ENCODE results near the gene PROCA1. TPM values are rescaled to one million over a fixed set of nuclear protein-coding genes. Genes with fewer than 3 reads are reported as not detected.
"Not testable (repeated sequence)": the region's sequence is repeated elsewhere in the genome, so short reads cannot be mapped to it uniquely, and the experiment has no call there.

Gene PROCA1
- total and polyA plus RNA-seq, 2 donors from 2014 or later: 3.4 to 3.5 TPM

GRCh38 chr17:28725166-28725659 is 13.5 kb upstream of the PROCA1 start:
- DNase-seq (peak in 2 of 5 donors; percentile 14 to 63), FAIRE-seq (no peak)
- Histone ChIP-seq H3K4me3 (ENCODE audit: low read length in 3 of 3) (peak overlapping the region; percentile 36 to 66 (median 45)), H3K36me3 (ENCODE audit: control insufficient read depth in 2 of 3, insufficient read depth in 3 of 3, low read length in 3 of 3) (peaks cover 8 to 23% (median 16%) of the 10 kb centered on the region in 3 donors), H3K9me3 (ENCODE audit: control insufficient read depth in 2 of 3, insufficient read depth in 1 of 3, low read length in 3 of 3) (no peaks in the 10 kb centered on the region), H3K9ac (ENCODE audit: low read length in 3 of 3) (peak overlapping the region in 2 of 3 donors; percentile 67 to 68), H3K27ac (ENCODE audit: low read depth in 2 of 2, low read length in 2 of 2) (peak overlapping the region in 1 of 2 donors; percentile 67), H3K4me1 (ENCODE audit: control insufficient read depth in 2 of 3, insufficient read depth in 2 of 3, low read depth in 1 of 3, low read length in 3 of 3) (peaks cover 0 to 29% (median 8%) of the 10 kb centered on the region in 3 donors), H3K27me3 (ENCODE audit: control insufficient read depth, insufficient read depth, low read length) (no peaks in the 10 kb centered on the region)
- no peak for TF ChIP-seq CTCF (IDR thresholded peaks at IDR 0.05; ENCODE audit: borderline replicate concordance, extremely low read depth, insufficient read depth)
- intact Hi-C loops (cut with DNase I): no loop called here

GRCh38 chr17:28724500-28725165 is 12.9 kb upstream of the PROCA1 start:
- H3K4me1 ChIP-seq (ENCODE audit: control insufficient read depth in 2 of 3, insufficient read depth in 2 of 3, low read depth in 1 of 3, low read length in 3 of 3): peaks cover 0 to 29% (median 8%) of the 10 kb centered on the region in 3 donors
- FAIRE-seq: no peak
- no peaks in the 10 kb centered on the region for H3K27me3 ChIP-seq (ENCODE audit: control insufficient read depth, insufficient read depth, low read length)
- H3K4me3 ChIP-seq (ENCODE audit: low read length in 3 of 3): peak overlapping the region in 1 of 3 donors; percentile 36
- DNase-seq: no peak
- intact Hi-C loops (cut with DNase I): no loop called here
- H3K27ac ChIP-seq (ENCODE audit: low read depth in 2 of 2, low read length in 2 of 2): no peak overlapping the region
- H3K36me3 ChIP-seq (ENCODE audit: control insufficient read depth in 2 of 3, insufficient read depth in 3 of 3, low read length in 3 of 3): peaks cover 8 to 23% (median 16%) of the 10 kb centered on the region in 3 donors
- no peak overlapping the region for H3K9ac ChIP-seq (ENCODE audit: low read length in 3 of 3)
- no peaks in the 10 kb centered on the region for H3K9me3 ChIP-seq (ENCODE audit: control insufficient read depth in 2 of 3, insufficient read depth in 1 of 3, low read length in 3 of 3)
- no peak for TF ChIP-seq CTCF (IDR thresholded peaks at IDR 0.05; ENCODE audit: borderline replicate concordance, extremely low read depth, insufficient read depth)

DNA sequence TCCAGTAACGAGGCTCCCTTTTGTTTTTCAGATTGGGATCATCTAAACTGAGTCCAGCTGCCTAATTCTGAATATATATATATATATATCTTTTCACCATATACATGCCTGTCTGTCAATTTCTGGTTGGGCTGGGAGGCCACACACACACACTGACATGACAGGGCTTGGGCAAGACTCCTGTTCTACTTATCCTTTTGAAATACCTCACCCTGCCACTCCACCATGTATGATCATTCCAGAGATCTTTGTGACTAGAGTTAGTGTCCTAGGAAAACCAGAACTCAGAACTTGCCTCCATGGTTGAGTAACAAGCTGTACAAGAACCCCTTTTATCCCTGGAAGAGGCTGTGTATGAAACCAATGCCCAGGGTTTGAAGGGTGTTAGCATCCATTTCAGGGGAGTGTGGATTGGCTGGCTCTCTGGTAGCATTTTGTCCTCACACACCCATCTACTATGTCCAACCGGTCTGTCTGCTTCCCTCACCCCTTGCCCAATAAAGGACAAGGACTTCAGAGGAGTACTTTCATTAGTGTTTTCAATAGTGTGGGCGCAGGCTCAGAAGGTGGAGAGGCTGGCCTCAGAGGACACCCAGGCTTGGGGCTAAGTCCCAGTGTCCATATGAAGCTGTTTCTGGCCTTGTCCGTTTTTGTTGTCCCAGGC is 12.3 kb upstream of the PROCA1 start:
- H3K27ac ChIP-seq (ENCODE audit: low read depth in 2 of 2, low read length in 2 of 2); intact Hi-C loops (cut with DNase I); H3K4me3 ChIP-seq (ENCODE audit: low read length in 3 of 3); H3K9ac ChIP-seq (ENCODE audit: low read length in 3 of 3); FAIRE-seq; H3K27me3 ChIP-seq (ENCODE audit: control insufficient read depth, insufficient read depth, low read length); DNase-seq; H3K9me3 ChIP-seq (ENCODE audit: control insufficient read depth in 2 of 3, insufficient read depth in 1 of 3, low read length in 3 of 3): not testable (repeated sequence)
- Histone ChIP-seq H3K36me3 (ENCODE audit: control insufficient read depth in 2 of 3, insufficient read depth in 3 of 3, low read length in 3 of 3) (peaks cover 8 to 23% (median 16%) of the 10 kb centered on the region in 3 donors), H3K4me1 (ENCODE audit: control insufficient read depth in 2 of 3, insufficient read depth in 2 of 3, low read depth in 1 of 3, low read length in 3 of 3) (peaks cover 0 to 33% (median 8%) of the 10 kb centered on the region in 3 donors)
